Ovary (tissue), 9 donors: ENCODE measurements around the gene GOLGA5. TPM values are rescaled to one million over a fixed set of nuclear protein-coding genes. Genes with fewer than 3 reads are reported as not detected.

Source experiments
- DNase-seq, 5 donors: peaks; one replicate each; pipeline ENCODE4 v3.0.0-alpha.2; 2019 to 2020
- H3K27ac ChIP-seq, 2 donors: fragments of 200-600 bp; one replicate each; pipeline versions ENCODE4 v1.5.1 to v1.8.0; 2019 to 2022
- H3K27me3 ChIP-seq: fragments of 200-600 bp; one replicate; pipeline ENCODE4 v1.8.0; 2022
- H3K36me3 ChIP-seq: fragments of 200-600 bp; sonication (generic); one replicate; pipeline ENCODE4 v1.5.1; 2019
- H3K4me1 ChIP-seq: one replicate; pipeline ENCODE4 v1.8.1; 2013; ENCODE audit warnings: mild to moderate bottlenecking, moderate library complexity; ENCODE audit not compliant: insufficient read depth
- H3K4me3 ChIP-seq: fragments of 200-600 bp; sonication (generic); one replicate; pipeline ENCODE4 v1.5.1; 2017
- H3K9me3 ChIP-seq, 2 donors: fragments of 200-600 bp in 1 of 2; sonication (generic) in 1 of 2; one replicate each; pipeline versions ENCODE4 v1.5.1 to v1.8.1; 2013 to 2019; ENCODE audit warnings: mild to moderate bottlenecking in 1 of 2, moderate library complexity in 1 of 2
- EP300 ChIP-seq: sonication (generic); formaldehyde crosslinking; IDR thresholded peaks from one replicate; pipeline ENCODE4 v1.6.1; 2017; ENCODE audit warnings: antibody characterized with exemption
- POLR2A ChIP-seq: fragments of 450-650 bp; IDR thresholded peaks from one replicate; pipeline ENCODE4 v1.6.1; 2017; ENCODE audit warnings: antibody characterized with exemption, mild to moderate bottlenecking, moderate library complexity
- WGBS, 3 donors: extraction: QIAGEN DNeasy Blood & Tissue Kit in 1 of 3; methylation state at CpG; one replicate each; pipeline versions ENCODE4 v1.1.5 to v1.1.7; 2013 to 2017; 5-methylcytosine and 5-hydroxymethylcytosine counted together
- intact Hi-C, 4 donors: fragments of 100-400 bp; cut with DNase I; formaldehyde crosslinking; loops; one replicate each; pipeline versions ENCODE4 v1.11.0 to v1.15.1; 2022 to 2023
- polyA plus RNA-seq, 2 donors: library from polyadenylated mRNA; stranded (reverse); fragments of 200-250 nt in 1 of 2; fragments of 350-450 nt in 1 of 2; fragmentation: Illumina TruSeq in 1 of 2; extraction: RNeasy Lipid Tissue Mini Kit (QIAGEN cat#74804) in 1 of 2; gene quantifications; one replicate each; pipeline ENCODE4 v1.2.3, GENCODE V29; 2013 to 2014
- total RNA-seq, 7 donors: library from RNA; depleted of rRNA in 2 of 7; stranded (reverse); fragments of >200 nt in 2 of 7; fragmentation: NEBNext Ultra II Directional in 3 of 7; extraction: Animal tissue kit (Norgen Biotek cat#: 25700) in 3 of 7; gene quantifications; one replicate each; pipeline versions ENCODE4 v1.1.0 to v1.2.4, GENCODE V29; 2016 to 2023
- TF ChIP-seq, protein P1 (sequence below), 3 donors: fragments of 450-650 bp in 2 of 3; fragments of 200-600 bp in 1 of 3; IDR thresholded peaks; one replicate each; pipeline versions ENCODE4 v1.5.1 to v1.8.0; 2016 to 2022; ENCODE audit warnings: antibody characterized with exemption in 3 of 3, mild to moderate bottlenecking in 1 of 3
- donor health status: DM: no; HTN: no; CAD: no; lungs with moderate emphysema.
- donor health status: DM: no; HTN: no; CAD: no.
- donor health status: Bipolar disorder and iron deficiency.
- donor health status: DM: yes; HTN: yes; CAD: no.
- donor health status: DM: no; HTN: no; CAD: no.
- donor health status: DM: yes; HTN: yes; CAD: no.

Gene GOLGA5
- total and polyA plus RNA-seq, 9 donors, result 19.6 to 31.2 (median 25.9) TPM

DNA sequence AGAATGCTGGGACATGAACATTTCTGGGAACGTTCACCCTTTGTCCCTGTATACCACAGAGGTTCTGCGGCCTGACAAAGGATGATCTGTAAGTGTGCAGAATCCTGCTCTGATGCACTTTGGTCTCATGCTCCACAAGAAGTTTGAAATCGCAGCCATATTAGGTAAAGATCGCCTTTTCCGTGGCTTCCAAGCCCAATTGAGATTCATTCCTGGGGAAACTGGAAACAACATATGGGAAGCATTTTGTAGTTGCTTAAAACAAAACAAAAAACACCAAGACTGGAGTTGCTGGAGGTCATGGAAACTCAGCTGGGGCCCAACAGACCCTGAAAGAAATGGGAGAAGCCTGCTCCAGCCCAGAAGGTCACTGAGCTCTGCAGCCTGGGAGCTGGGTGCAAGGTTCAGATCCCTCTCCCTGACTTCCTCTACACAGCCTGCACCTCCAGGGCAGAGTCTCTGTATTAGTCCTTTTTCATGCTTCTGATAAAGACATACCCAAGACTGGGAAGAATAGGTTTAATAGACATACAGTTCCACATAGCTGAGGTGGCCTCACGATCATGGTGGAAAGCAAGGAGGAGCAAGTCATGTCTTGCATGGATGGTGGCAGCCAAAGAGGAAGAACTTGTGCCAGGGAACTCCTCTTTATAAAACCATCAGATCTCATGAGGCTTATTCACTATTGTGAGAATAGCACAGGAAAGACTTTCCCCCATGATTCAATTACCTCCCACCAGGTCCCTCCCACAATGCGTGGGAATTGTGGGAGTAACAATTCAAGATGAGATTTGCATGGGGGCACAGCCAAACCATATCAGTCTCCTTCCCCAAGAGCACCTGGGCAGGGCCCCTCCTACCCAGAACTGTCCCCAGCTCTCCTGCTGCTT lies 68.0 kb downstream of the GOLGA5 start:
- no peak for DNase-seq
- Histone ChIP-seq H3K4me3 (no peak overlapping the region), H3K27ac (no peak overlapping the region), H3K9me3 (no peaks in the 10 kb centered on the region), H3K27me3 (no peaks in the 10 kb centered on the region), H3K4me1 (no peaks in the 10 kb centered on the region), H3K36me3 (no peaks in the 10 kb centered on the region)
- WGBS, 3 donors, result 54 to 74% (median 65%) methylated on average over 7 of the region's 7 CpGs
- intact Hi-C loops, result no loop called here
- no peak for TF ChIP-seq EP300
- no peak for TF ChIP-seq POLR2A
- TF ChIP-seq, protein P1, sequence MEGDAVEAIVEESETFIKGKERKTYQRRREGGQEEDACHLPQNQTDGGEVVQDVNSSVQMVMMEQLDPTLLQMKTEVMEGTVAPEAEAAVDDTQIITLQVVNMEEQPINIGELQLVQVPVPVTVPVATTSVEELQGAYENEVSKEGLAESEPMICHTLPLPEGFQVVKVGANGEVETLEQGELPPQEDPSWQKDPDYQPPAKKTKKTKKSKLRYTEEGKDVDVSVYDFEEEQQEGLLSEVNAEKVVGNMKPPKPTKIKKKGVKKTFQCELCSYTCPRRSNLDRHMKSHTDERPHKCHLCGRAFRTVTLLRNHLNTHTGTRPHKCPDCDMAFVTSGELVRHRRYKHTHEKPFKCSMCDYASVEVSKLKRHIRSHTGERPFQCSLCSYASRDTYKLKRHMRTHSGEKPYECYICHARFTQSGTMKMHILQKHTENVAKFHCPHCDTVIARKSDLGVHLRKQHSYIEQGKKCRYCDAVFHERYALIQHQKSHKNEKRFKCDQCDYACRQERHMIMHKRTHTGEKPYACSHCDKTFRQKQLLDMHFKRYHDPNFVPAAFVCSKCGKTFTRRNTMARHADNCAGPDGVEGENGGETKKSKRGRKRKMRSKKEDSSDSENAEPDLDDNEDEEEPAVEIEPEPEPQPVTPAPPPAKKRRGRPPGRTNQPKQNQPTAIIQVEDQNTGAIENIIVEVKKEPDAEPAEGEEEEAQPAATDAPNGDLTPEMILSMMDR (IDR thresholded peaks at IDR 0.05), result no peak

DNA sequence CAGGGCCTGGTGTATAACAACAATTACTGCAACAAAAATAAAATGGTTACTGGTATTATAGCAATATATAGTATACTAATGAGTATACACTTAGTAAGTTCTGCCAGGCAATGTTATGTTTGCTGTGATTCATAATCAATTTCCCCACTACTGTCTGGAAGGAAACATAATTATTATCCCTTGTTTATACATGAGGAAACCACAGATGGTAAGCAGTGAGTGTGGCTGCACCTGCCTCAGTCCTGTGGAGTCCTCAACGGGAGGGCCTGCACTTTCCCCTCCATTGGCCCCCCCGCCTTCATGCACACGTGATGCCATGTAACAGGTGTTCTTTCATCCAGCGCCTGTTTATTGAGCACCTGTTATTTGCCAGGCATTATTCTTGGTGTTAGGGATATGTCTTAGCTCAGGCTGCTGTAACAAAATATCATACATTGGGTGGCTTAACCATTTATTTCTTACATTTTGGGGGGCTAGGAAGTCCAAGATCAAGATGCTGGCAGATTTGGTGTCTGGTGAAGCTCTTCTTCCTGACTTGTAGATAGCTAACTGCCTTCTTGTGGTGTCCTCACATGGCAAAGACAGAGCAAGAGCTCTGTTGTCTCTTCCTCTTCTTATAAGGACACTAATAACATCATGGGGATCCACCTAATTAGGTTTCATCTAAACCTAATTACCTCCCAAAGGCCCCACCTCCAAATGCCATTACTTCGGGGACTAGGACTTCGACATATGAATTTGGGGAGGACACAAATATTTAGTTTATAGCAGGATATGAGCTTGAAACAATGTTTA lies 69.4 kb downstream of the GOLGA5 start:
- Histone ChIP-seq H3K27me3 (no peaks in the 10 kb centered on the region), H3K9me3 (no peaks in the 10 kb centered on the region), H3K4me3 (no peak overlapping the region), H3K36me3 (no peaks in the 10 kb centered on the region), H3K4me1 (no peaks in the 10 kb centered on the region), H3K27ac (no peak overlapping the region)
- intact Hi-C loops, result no loop called here
- TF ChIP-seq EP300, result no peak
- TF ChIP-seq, protein P1 (IDR thresholded peaks at IDR 0.05), result no peak
- TF ChIP-seq POLR2A, result no peak
- DNase-seq, result no peak
- WGBS, 3 donors, result 55 to 71% (median 59%) methylated on average over 6 of the region's 6 CpGs

DNA sequence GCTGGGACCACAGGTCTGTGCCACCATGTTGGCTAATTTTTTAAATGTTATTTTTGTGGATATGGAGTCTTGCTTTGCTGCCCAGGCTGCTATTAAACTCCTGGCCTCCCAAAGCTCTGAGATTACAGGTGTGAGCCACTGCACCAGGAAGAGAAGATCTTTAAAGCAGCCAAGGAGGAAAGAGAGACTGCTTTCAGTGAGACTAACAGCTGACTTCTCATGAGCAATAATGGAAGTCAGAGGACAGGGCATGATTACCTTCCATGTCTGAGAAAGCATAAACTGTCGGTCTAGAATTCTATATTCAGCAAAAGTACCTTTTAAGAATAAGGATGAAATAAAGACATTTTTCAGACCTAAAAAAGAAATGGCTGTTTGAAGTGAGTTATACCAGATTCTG lies 71.6 kb downstream of the GOLGA5 start:
- 89 to 100% (median 98%) methylated on average over 1 of the region's 1 CpG for WGBS, 3 donors
- H3K27ac ChIP-seq, result no peak overlapping the region
- TF ChIP-seq, protein P1 (IDR thresholded peaks at IDR 0.05), result no peak
- TF ChIP-seq POLR2A (no peak), EP300 (no peak)

DNA sequence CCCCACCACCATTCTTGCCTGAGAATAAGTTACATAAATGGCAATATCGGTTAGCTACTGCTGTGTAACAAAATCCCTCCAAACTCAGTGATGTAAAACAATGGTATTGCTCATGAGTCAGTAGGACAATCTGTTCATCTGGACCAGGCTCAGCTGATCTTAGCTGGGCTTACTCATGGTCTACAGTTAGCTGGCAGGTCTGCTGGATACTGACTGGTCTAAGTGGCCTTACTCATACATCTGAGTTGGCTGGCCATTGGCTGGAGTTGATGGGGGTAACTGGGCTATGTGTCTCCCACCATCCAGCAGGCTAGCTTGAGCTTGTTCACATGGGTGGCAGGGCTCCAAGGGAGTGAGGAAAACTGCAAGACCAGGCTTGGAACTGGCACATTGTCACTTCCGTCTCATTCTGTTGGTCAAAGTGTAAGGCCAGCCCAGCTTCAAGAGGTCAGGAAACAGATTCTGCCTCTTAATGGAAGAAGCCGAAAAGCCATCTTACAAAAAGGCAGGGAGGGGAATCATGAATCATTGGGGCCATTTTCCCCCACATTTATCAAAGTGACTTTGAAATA lies 72.2 kb downstream of the GOLGA5 start:
- no peaks in the 10 kb centered on the region for H3K4me1 ChIP-seq
- H3K27me3 ChIP-seq, result no peaks in the 10 kb centered on the region
- no peaks in the 10 kb centered on the region for H3K36me3 ChIP-seq
- TF ChIP-seq POLR2A, result no peak
- TF ChIP-seq EP300, result no peak
- TF ChIP-seq, protein P1 (IDR thresholded peaks at IDR 0.05), result no peak
- WGBS, 3 donors, result 61 to 83% (median 73%) methylated on average over 3 of the region's 3 CpGs
- intact Hi-C loops, result no loop called here
- no peaks in the 10 kb centered on the region for H3K9me3 ChIP-seq
- peak in 1 of 5 donors; percentile 23 for DNase-seq
- no peak overlapping the region for H3K4me3 ChIP-seq
- no peak overlapping the region for H3K27ac ChIP-seq

More for the DNA sequence above, 71.6 kb downstream of the GOLGA5 start:
- intact Hi-C loops, result no loop called here
- Histone ChIP-seq H3K4me3 (no peak overlapping the region), H3K9me3 (no peaks in the 10 kb centered on the region), H3K27me3 (no peaks in the 10 kb centered on the region), H3K36me3 (no peaks in the 10 kb centered on the region), H3K4me1 (no peaks in the 10 kb centered on the region)
- DNase-seq, result no peak
